B cell (primary cell): ENCODE measurements around the gene DAAM2.

Experiments
- EZH2 ChIP-seq: IDR thresholded peaks from 2 replicates; pipeline ENCODE4 v1.6.1; 2012; ENCODE audit warnings: borderline replicate concordance, low read depth, mild to moderate bottlenecking, moderate library complexity, low read length; ENCODE audit not compliant: insufficient read depth, poor library complexity, severe bottlenecking
- TF ChIP-seq, protein P1 (sequence below): fragments of 200-600 bp; IDR thresholded peaks from one replicate; pipeline ENCODE4 v1.8.0; 2022; ENCODE audit warnings: antibody characterized with exemption, mild to moderate bottlenecking

- TF ChIP-seq, protein P1, sequence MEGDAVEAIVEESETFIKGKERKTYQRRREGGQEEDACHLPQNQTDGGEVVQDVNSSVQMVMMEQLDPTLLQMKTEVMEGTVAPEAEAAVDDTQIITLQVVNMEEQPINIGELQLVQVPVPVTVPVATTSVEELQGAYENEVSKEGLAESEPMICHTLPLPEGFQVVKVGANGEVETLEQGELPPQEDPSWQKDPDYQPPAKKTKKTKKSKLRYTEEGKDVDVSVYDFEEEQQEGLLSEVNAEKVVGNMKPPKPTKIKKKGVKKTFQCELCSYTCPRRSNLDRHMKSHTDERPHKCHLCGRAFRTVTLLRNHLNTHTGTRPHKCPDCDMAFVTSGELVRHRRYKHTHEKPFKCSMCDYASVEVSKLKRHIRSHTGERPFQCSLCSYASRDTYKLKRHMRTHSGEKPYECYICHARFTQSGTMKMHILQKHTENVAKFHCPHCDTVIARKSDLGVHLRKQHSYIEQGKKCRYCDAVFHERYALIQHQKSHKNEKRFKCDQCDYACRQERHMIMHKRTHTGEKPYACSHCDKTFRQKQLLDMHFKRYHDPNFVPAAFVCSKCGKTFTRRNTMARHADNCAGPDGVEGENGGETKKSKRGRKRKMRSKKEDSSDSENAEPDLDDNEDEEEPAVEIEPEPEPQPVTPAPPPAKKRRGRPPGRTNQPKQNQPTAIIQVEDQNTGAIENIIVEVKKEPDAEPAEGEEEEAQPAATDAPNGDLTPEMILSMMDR: no peak
- TF ChIP-seq EZH2: no peak
These were observed 15.6 kb upstream of the DAAM2 start for GRCh38 chr6:39776581-39776980.
